A549 (cell line): ENCODE results near the gene TMEM40. TPM values are rescaled to one million over a fixed set of nuclear protein-coding genes. Genes with fewer than 3 reads are reported as not detected.

ENCODE experiments used
- ATAC-seq, 2 experiments: fragments of 200-7000 bp in 1 of 2; fragments of >200 bp in 1 of 2; cut with Nextera tagmentation in 1 of 2; cut with Tn5 transposase in 1 of 2; 3 replicates each; pipeline versions ENCODE4 v1.8.0 to v1.9.1; 2018 to 2020; ENCODE audit warnings: mild to moderate bottlenecking in 1 of 2, moderate library complexity in 1 of 2
- CTCF ChIA-PET: fragments of 300-600 bp; sonication (Branson Sonifier 250); formaldehyde crosslinking; extraction: SDS; loops from one replicate; lab custom pipeline; 2021; ENCODE audit warnings: antibody characterized with exemption, inconsistent platforms; lab: Yijun Ruan, JAX
- POLR2A ChIA-PET: fragments of 350-600 bp; formaldehyde crosslinking; extraction: SDS; loops from one replicate; lab custom pipeline; 2021; ENCODE audit warnings: antibody characterized with exemption, inconsistent platforms; lab: Yijun Ruan, JAX
- DNase-seq, 2 experiments: peaks; one replicate each; pipeline versions ENCODE4 v3.0.0 to v3.0.0-alpha.2; 2011 to 2016; ENCODE audit warnings: low read depth in 1 of 2, low spot score in 1 of 2
- FAIRE-seq: peaks from 2 replicates; lab custom pipeline; 2011; peaks lifted over from hg19 to GRCh38; lab: Jason Lieb, UNC
- H3K27ac ChIP-seq, 2 experiments: fragments of >200 bp; sonication (Bioruptor Twin); formaldehyde crosslinking; 3 replicates each; pipeline ENCODE4 v1.5.1; 2016 to 2017
- H3K4me1 ChIP-seq: fragments of >200 bp; sonication (Bioruptor Twin); formaldehyde crosslinking; 3 replicates; pipeline ENCODE4 v1.6.1; 2016
- H3K4me2 ChIP-seq: fragments of >200 bp; sonication (Bioruptor Twin); formaldehyde crosslinking; 3 replicates; pipeline ENCODE4 v1.6.1; 2016
- H3K4me3 ChIP-seq: fragments of >200 bp; sonication (Bioruptor Twin); formaldehyde crosslinking; 3 replicates; pipeline ENCODE4 v1.5.1; 2016
- H3K9me3 ChIP-seq: fragments of >200 bp; sonication (Bioruptor Twin); formaldehyde crosslinking; 3 replicates; pipeline ENCODE4 v1.6.1; 2016
- CBX2 ChIP-seq: fragments of 200-600 bp; sonication (generic); IDR thresholded peaks from 2 replicates; pipeline ENCODE4 v1.6.1; 2016; ENCODE audit warnings: low read depth, mild to moderate bottlenecking, borderline replicate concordance
- CBX8 ChIP-seq: fragments of 200-600 bp; sonication (generic); IDR thresholded peaks from 2 replicates; pipeline ENCODE4 v1.6.1; 2016
- CEBPB ChIP-seq, 2 experiments: fragments of >200 bp in 1 of 2; sonication (Bioruptor Twin) in 1 of 2; formaldehyde crosslinking in 1 of 2; IDR thresholded peaks; 2 replicates each; pipeline ENCODE4 v1.6.1; 2012 to 2016
- CHD2 ChIP-seq: fragments of 150-350 bp; IDR thresholded peaks from 2 replicates; pipeline ENCODE4 v1.6.1; 2014; ENCODE audit warnings: low read length; ENCODE audit not compliant: partially characterized antibody
- CHD4 ChIP-seq: fragments of 200-600 bp; sonication (generic); IDR thresholded peaks from 2 replicates; pipeline ENCODE4 v1.6.1; 2016; ENCODE audit warnings: antibody characterized with exemption, mild to moderate bottlenecking, borderline replicate concordance
- E2F6 ChIP-seq: IDR thresholded peaks from 2 replicates; pipeline ENCODE4 v1.6.1; 2012; ENCODE audit warnings: low read depth, borderline replicate concordance
- EHMT2 ChIP-seq: fragments of 200-600 bp; sonication (generic); IDR thresholded peaks from 2 replicates; pipeline ENCODE4 v1.6.1; 2016; ENCODE audit warnings: antibody characterized with exemption, low read depth, mild to moderate bottlenecking, moderate library complexity
- EP300 ChIP-seq, 2 experiments: fragments of >200 bp; sonication (Bioruptor Twin); formaldehyde crosslinking; IDR thresholded peaks; 2 replicates in 1 of 2; 3 replicates in 1 of 2; pipeline ENCODE4 v1.6.1; 2016 to 2017
- FOXS1 ChIP-seq: fragments of 250-450 bp; sonication (Bioruptor Pico); IDR thresholded peaks from 2 replicates; pipeline ENCODE4 v1.5.0; 2020; ENCODE audit warnings: mild to moderate bottlenecking, moderate library complexity
- GATA3 ChIP-seq: IDR thresholded peaks from 2 replicates; pipeline ENCODE4 v1.6.1; 2012; ENCODE audit warnings: borderline replicate concordance
- HDAC2 ChIP-seq: fragments of 200-600 bp; sonication (generic); IDR thresholded peaks from 2 replicates; pipeline ENCODE4 v1.6.1; 2016
- HES2 ChIP-seq: fragments of >200 bp; sonication (Bioruptor Twin); formaldehyde crosslinking; IDR thresholded peaks from 2 replicates; pipeline ENCODE4 v1.6.1; 2016
- HEYL ChIP-seq: fragments of 250-450 bp; sonication (Bioruptor Pico); IDR thresholded peaks from 2 replicates; pipeline ENCODE4 v1.8.0; 2021; ENCODE audit warnings: mild to moderate bottlenecking, moderate library complexity
- HMGXB4 ChIP-seq: fragments of 250-450 bp; sonication (Bioruptor Pico); IDR thresholded peaks from 2 replicates; pipeline ENCODE4 v1.5.0; 2021; ENCODE audit warnings: mild to moderate bottlenecking, moderate library complexity, borderline replicate concordance
- HOXA7 ChIP-seq: fragments of 250-450 bp; sonication (Bioruptor Pico); IDR thresholded peaks from 2 replicates; pipeline ENCODE4 v1.5.0; 2020; ENCODE audit warnings: mild to moderate bottlenecking, moderate library complexity
- HOXB5 ChIP-seq: fragments of 250-450 bp; sonication (Bioruptor Pico); IDR thresholded peaks from 2 replicates; pipeline ENCODE4 v1.5.0; 2020; ENCODE audit warnings: mild to moderate bottlenecking, moderate library complexity
- JUN ChIP-seq, 2 experiments: fragments of >200 bp; sonication (Bioruptor Twin); formaldehyde crosslinking; IDR thresholded peaks; 2 replicates in 1 of 2; 3 replicates in 1 of 2; pipeline ENCODE4 v1.6.1; 2016 to 2017
- MAFK ChIP-seq: fragments of 450-650 bp; IDR thresholded peaks from 2 replicates; pipeline ENCODE4 v1.6.1; 2014; ENCODE audit not compliant: partially characterized antibody
- NFE2L2 ChIP-seq: fragments of 150-350 bp; conservative IDR thresholded peaks from 2 replicates; pipeline ENCODE4 v1.6.1; 2014; ENCODE audit warnings: low read length
- NR3C1 ChIP-seq: fragments of >200 bp; sonication (Bioruptor Twin); formaldehyde crosslinking; IDR thresholded peaks from 3 replicates; pipeline ENCODE4 v1.6.1; 2017
- POLR2A ChIP-seq: IDR thresholded peaks from 2 replicates; pipeline ENCODE4 v1.6.1; 2012; ENCODE audit warnings: mild to moderate bottlenecking, low read length
- POLR2AphosphoS2 ChIP-seq: conservative IDR thresholded peaks from 2 replicates; pipeline ENCODE4 v1.6.1; 2012; ENCODE audit warnings: low read length, improper control_type of control experiment, inconsistent platforms
- RAD21 ChIP-seq, 2 experiments: fragments of >200 bp in 1 of 2; sonication (Bioruptor Twin) in 1 of 2; formaldehyde crosslinking in 1 of 2; IDR thresholded peaks in 1 of 2; conservative IDR thresholded peaks in 1 of 2; 2 replicates in 1 of 2; 3 replicates in 1 of 2; pipeline ENCODE4 v1.6.1; 2012 to 2018; ENCODE audit warnings: inconsistent platforms in 1 of 2
- RFX5 ChIP-seq: fragments of 450-650 bp; IDR thresholded peaks from 2 replicates; pipeline ENCODE4 v1.7.1; 2014; ENCODE audit warnings: antibody characterized with exemption, mild to moderate bottlenecking, moderate library complexity
- RNF2 ChIP-seq: fragments of 200-600 bp; sonication (generic); IDR thresholded peaks from 2 replicates; pipeline ENCODE4 v1.6.1; 2016; ENCODE audit warnings: low read depth, mild to moderate bottlenecking, antibody characterized with exemption, moderate library complexity, borderline replicate concordance
- SMC3 ChIP-seq: fragments of >200 bp; sonication (Bioruptor Twin); formaldehyde crosslinking; IDR thresholded peaks from 3 replicates; pipeline ENCODE4 v1.6.1; 2018; ENCODE audit warnings: inconsistent platforms
- SREBF2 ChIP-seq: fragments of 450-650 bp; IDR thresholded peaks from 2 replicates; pipeline ENCODE4 v1.6.1; 2014; ENCODE audit warnings: mild to moderate bottlenecking, moderate library complexity
- ZFP36 ChIP-seq: fragments of 450-650 bp; IDR thresholded peaks from 2 replicates; pipeline ENCODE4 v1.6.1; 2014; ENCODE audit warnings: borderline replicate concordance; ENCODE audit not compliant: partially characterized antibody
- ZNF302 ChIP-seq: fragments of 250-450 bp; sonication (Bioruptor Pico); IDR thresholded peaks from 2 replicates; pipeline ENCODE4 v1.9.0; 2021; ENCODE audit warnings: inconsistent platforms, mild to moderate bottlenecking, moderate library complexity
- ZSCAN20 ChIP-seq: fragments of 250-450 bp; sonication (Bioruptor Pico); IDR thresholded peaks from 2 replicates; pipeline ENCODE4 v1.8.0; 2022; ENCODE audit warnings: mild to moderate bottlenecking, moderate library complexity
- WGBS: methylation state at CpG from one replicate; pipeline ENCODE4 v1.1.6; 2017; ENCODE audit errors: missing lambda C conversion rate; 5-methylcytosine and 5-hydroxymethylcytosine counted together
- polyA plus RNA-seq, 4 experiments: library from polyadenylated mRNA; depleted of rRNA in 3 of 4; stranded (reverse); fragments of >200 nt; fragmentation: RNase III in 1 of 4; extraction: RNeasy Plus Mini Kit Qiagen cat#74134 plus additional on column Dnase treatment in 1 of 4; gene quantifications; 2 replicates in 3 of 4; 3 replicates in 1 of 4; pipeline ENCODE4 v1.2.3, GENCODE V29; 2011 to 2017

TMEM40 gene
- polyA plus RNA-seq, 2 of the 4 experiments (the other 2 are of a cell fraction) = 0.13 to 0.18 TPM

GRCh38 chr3:12719541-12719940 lies 39.5 kb downstream of the TMEM40 start:
- 32% methylated on average over 7 of the region's 7 CpGs for WGBS
- H3K4me2 ChIP-seq = peak overlapping the region; percentile 88
- H3K27ac ChIP-seq = no peak overlapping the region
- ChIA-PET CTCF (interaction anchor here (0.6 to 5.2 kb wide), 31 partner anchors 9 to 1308 kb away, joined by 3 to 44 read pairs (median 5); partner anchors contain the start of gene RAF1), POLR2A (no interaction called here)
- no peak for FAIRE-seq
- no peaks in the 10 kb centered on the region for H3K9me3 ChIP-seq
- no peak for DNase-seq
- TF ChIP-seq EP300 (IDR thresholded peaks at IDR 0.05) = no peak
- TF ChIP-seq ZSCAN20 (CRISPR knock-in tag) = no peak
- TF ChIP-seq GATA3 = no peak
- TF ChIP-seq HEYL (CRISPR knock-in tag) = no peak
- no peak for TF ChIP-seq HDAC2
- 0 out of 3 replicates have a peak, but pooled peaks cover 4% of the 10 kb centered on the region for H3K4me1 ChIP-seq
- ATAC-seq = peak; percentile 57 to 60; a peak in 5 of 6 replicates
- peak overlapping the region; percentile 36; the same call in 2 of the 3 replicates for H3K4me3 ChIP-seq

- H3K9me3 ChIP-seq = no peaks in the 10 kb centered on the region
- TF ChIP-seq JUN (IDR thresholded peaks at IDR 0.05) (no peak), HES2 (no peak), POLR2AphosphoS2 (no peak), CBX8 (no peak), E2F6 (no peak), ZSCAN20 (CRISPR knock-in tag) (no peak), CEBPB (IDR thresholded peaks at IDR 0.05) (no peak), SMC3 (no peak), HDAC2 (no peak), ZFP36 (no peak), CHD2 (no peak), MAFK (no peak), RAD21 (conservative IDR thresholded peaks at IDR 0.05 in 1 of 2, IDR thresholded peaks at IDR 0.05 in 1 of 2) (no peak), HMGXB4 (CRISPR knock-in tag) (no peak), NFE2L2 (no peak), NR3C1 (no peak), SREBF2 (no peak), ZNF302 (CRISPR knock-in tag) (no peak), HEYL (CRISPR knock-in tag) (no peak), RNF2 (no peak)
- peak overlapping the region; percentile 4; the same call in 1 of the 3 replicates for H3K4me2 ChIP-seq
- 44% methylated on average over 3 of the region's 3 CpGs for WGBS
- DNase-seq (no peak), FAIRE-seq (no peak), ATAC-seq (no peak)
- no peak overlapping the region for H3K4me3 ChIP-seq
- POLR2A ChIA-PET = no interaction called here
- 0 out of 3 replicates have a peak, but pooled peaks cover 4% of the 10 kb centered on the region for H3K4me1 ChIP-seq
- H3K27ac ChIP-seq = no peak overlapping the region
- CTCF ChIA-PET = interaction anchor here (1.0 to 1.8 kb wide), 2 partner anchors 10 to 581 kb away, joined by 3 to 4 read pairs; no protein-coding TSS in a partner anchor
Observed at GRCh38 chr3:12716605-12717151, 42.4 kb downstream of the TMEM40 start.

GRCh38 chr3:12714278-12714677 lies 44.8 kb downstream of the TMEM40 start:
- Histone ChIP-seq H3K9me3 (no peaks in the 10 kb centered on the region), H3K4me1 (no peaks in the 10 kb centered on the region), H3K4me3 (no peak overlapping the region), H3K4me2 (no peak overlapping the region), H3K27ac (no peak overlapping the region)
- DNase-seq (no peak), ATAC-seq (no peak), FAIRE-seq (no peak)
- 85% methylated on average over 4 of the region's 4 CpGs for WGBS
- ChIA-PET CTCF (no interaction called here), POLR2A (no interaction called here)
- no peak for TF ChIP-seq HOXB5
- no peak for TF ChIP-seq NR3C1
- no peak for TF ChIP-seq CHD4
- TF ChIP-seq FOXS1 (CRISPR knock-in tag) = no peak
- no peak for TF ChIP-seq POLR2A
- no peak for TF ChIP-seq MAFK
- no peak for TF ChIP-seq RFX5
- TF ChIP-seq EHMT2 = no peak
- TF ChIP-seq CBX2 = no peak
- TF ChIP-seq HMGXB4 (CRISPR knock-in tag) = no peak
- TF ChIP-seq HOXA7 = no peak
- TF ChIP-seq E2F6 = no peak
- no peak for TF ChIP-seq SREBF2
- no peak for TF ChIP-seq RAD21 (conservative IDR thresholded peaks at IDR 0.05 in 1 of 2, IDR thresholded peaks at IDR 0.05 in 1 of 2)
